DND-41 (cell line): ENCODE data around the gene ABCA7.

ENCODE experiments used
- CTCF ChIP-seq: IDR thresholded peaks from 2 replicates; pipeline ENCODE4 v1.5.1; 2012; ENCODE audit warnings: borderline replicate concordance, low read length, moderate library complexity, mild to moderate bottlenecking; ENCODE audit not compliant: poor library complexity, severe bottlenecking; ENCODE audit errors: extremely low read depth
- EZH2 ChIP-seq: IDR thresholded peaks from 3 replicates; pipeline ENCODE4 v1.6.1; 2012; ENCODE audit warnings: borderline replicate concordance, low read depth, mild to moderate bottlenecking, moderate library complexity, low read length, inconsistent platforms; ENCODE audit not compliant: severe bottlenecking

GRCh38 chr19:1113986-1114483, 74.1 kb downstream of the ABCA7 start:
- no peak for TF ChIP-seq CTCF
- no peak for TF ChIP-seq EZH2
